HL-60 (cell line): ENCODE results near the gene TRERF1.

Experiments used
- CTCF ChIP-seq: IDR thresholded peaks from one replicate; pipeline ENCODE4 v1.5.1; 2011; ENCODE audit warnings: low read length, control low read depth, inconsistent platforms; ENCODE audit not compliant: insufficient read depth
- POLR2AphosphoS5 ChIP-seq: IDR thresholded peaks from 2 replicates; pipeline ENCODE4 v1.6.1; 2012; ENCODE audit warnings: low read depth
- REST ChIP-seq: IDR thresholded peaks from 2 replicates; pipeline ENCODE4 v1.6.1; 2012; ENCODE audit warnings: low read depth; ENCODE audit not compliant: insufficient replicate concordance

- TF ChIP-seq CTCF = no peak
- TF ChIP-seq POLR2AphosphoS5 = no peak
- no peak for TF ChIP-seq REST
These were observed 158.2 kb downstream of the TRERF1 start for GRCh38 chr6:42293386-42293977.
